Astrocyte (in vitro differentiated cells and primary cell): ENCODE results near the gene BBS12. TPM values are rescaled to one million over a fixed set of nuclear protein-coding genes. Genes with fewer than 3 reads are reported as not detected.

Source experiments
- DNase-seq: peaks from one replicate; pipeline ENCODE4 v3.0.0-alpha.2; 2010; ENCODE audit warnings: low read depth
- FAIRE-seq: peaks from 2 replicates; lab custom pipeline; 2011; peaks lifted over from hg19 to GRCh38; lab: Jason Lieb, UNC
- H2AFZ ChIP-seq: 2 replicates; pipeline ENCODE4 v1.6.0; 2012; ENCODE audit warnings: low read depth, low read length, inconsistent platforms
- H3K27ac ChIP-seq: 2 replicates; pipeline ENCODE4 v1.5.1; 2011; ENCODE audit warnings: low read depth, low read length, inconsistent platforms
- H3K27me3 ChIP-seq: 2 replicates; pipeline ENCODE4 v1.6.0; 2011; ENCODE audit warnings: low read length, inconsistent platforms; ENCODE audit not compliant: insufficient read depth
- H3K36me3 ChIP-seq: 2 replicates; pipeline ENCODE4 v1.5.1; 2011; ENCODE audit warnings: low read length, inconsistent platforms; ENCODE audit not compliant: insufficient read depth
- H3K4me1 ChIP-seq: 2 replicates; pipeline ENCODE4 v1.5.1; 2011; ENCODE audit warnings: low read length, inconsistent platforms; ENCODE audit not compliant: insufficient read depth
- H3K4me2 ChIP-seq: 2 replicates; pipeline ENCODE4 v1.6.0; 2012; ENCODE audit warnings: low read length, inconsistent platforms
- H3K4me3 ChIP-seq: 2 replicates; pipeline ENCODE4 v1.5.1; 2011; ENCODE audit warnings: low read depth, mild to moderate bottlenecking, low read length, inconsistent platforms; ENCODE audit not compliant: insufficient read depth
- H3K79me2 ChIP-seq: 2 replicates; pipeline ENCODE4 v1.6.0; 2012; ENCODE audit warnings: mild to moderate bottlenecking, low read length, inconsistent platforms; ENCODE audit not compliant: insufficient read depth
- H3K9ac ChIP-seq: 2 replicates; pipeline ENCODE4 v1.6.0; 2012; ENCODE audit warnings: mild to moderate bottlenecking, low read length, inconsistent platforms
- H3K9me3 ChIP-seq: 2 replicates; pipeline ENCODE4 v1.5.1; 2012; ENCODE audit warnings: low read depth, mild to moderate bottlenecking, low read length, inconsistent platforms; ENCODE audit not compliant: insufficient read depth
- H4K20me1 ChIP-seq: 2 replicates; pipeline ENCODE4 v1.6.0; 2012; ENCODE audit warnings: low read length, inconsistent platforms; ENCODE audit not compliant: insufficient read depth
- H3K27ac Mint-ChIP-seq: one replicate; pipeline ENCODE4 v1.8.0; 2021; ENCODE audit warnings: mild to moderate bottlenecking, mixed read lengths; ENCODE audit not compliant: unreplicated experiment
- H3K27me3 Mint-ChIP-seq: one replicate; pipeline ENCODE4 v1.8.0; 2021; ENCODE audit warnings: low read depth, mixed read lengths; ENCODE audit not compliant: unreplicated experiment
- H3K36me3 Mint-ChIP-seq: one replicate; pipeline ENCODE4 v1.8.0; 2021; ENCODE audit warnings: low read depth, mixed read lengths; ENCODE audit not compliant: unreplicated experiment
- H3K4me1 Mint-ChIP-seq: one replicate; pipeline ENCODE4 v1.8.0; 2021; ENCODE audit warnings: low read depth, mixed read lengths; ENCODE audit not compliant: unreplicated experiment
- H3K4me3 Mint-ChIP-seq: one replicate; pipeline ENCODE4 v1.8.0; 2021; ENCODE audit warnings: mild to moderate bottlenecking, moderate library complexity, mixed read lengths; ENCODE audit not compliant: unreplicated experiment
- H3K9me3 Mint-ChIP-seq: one replicate; pipeline ENCODE4 v1.8.0; 2021; ENCODE audit warnings: mild to moderate bottlenecking, mixed read lengths; ENCODE audit not compliant: unreplicated experiment
- EZH2 ChIP-seq: IDR thresholded peaks from 2 replicates; pipeline ENCODE4 v1.6.1; 2012; ENCODE audit warnings: mild to moderate bottlenecking, low read length, inconsistent platforms; ENCODE audit not compliant: insufficient read depth
- total RNA-seq: library from RNA; stranded (reverse); gene quantifications from 2 replicates; pipeline ENCODE4 v1.2.1, GENCODE V29; 2021
- TF ChIP-seq, protein P1 (sequence below): IDR thresholded peaks from 2 replicates; pipeline ENCODE4 v1.5.1; 2011; ENCODE audit warnings: low read depth, mild to moderate bottlenecking, inconsistent platforms, low read length, moderate library complexity; ENCODE audit not compliant: insufficient read depth

The BBS12 gene
- total RNA-seq, 1 donor from 2014 or later: 4.7 TPM

DNA sequence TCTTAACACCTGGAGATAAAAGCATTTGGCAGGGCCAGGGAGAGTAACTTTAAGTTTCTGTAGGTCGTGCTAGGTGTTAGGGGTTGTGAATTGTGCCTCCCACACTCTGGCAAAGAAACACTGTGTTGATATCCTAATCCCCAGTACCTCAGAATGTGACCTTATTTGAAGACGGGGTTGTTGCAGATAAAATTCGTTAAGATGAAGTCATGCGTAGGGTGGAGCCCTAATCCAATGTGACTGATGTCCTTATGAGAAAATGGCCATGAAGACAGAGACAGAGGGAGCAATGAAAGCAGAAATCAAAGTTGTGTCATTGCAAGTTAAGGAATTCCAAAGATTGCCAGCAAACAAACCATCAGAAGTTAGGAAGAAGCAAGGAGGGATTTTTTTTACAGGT is 40.5 kb upstream of the BBS12 start:
- no peak for FAIRE-seq
- no peak overlapping the region for H3K27ac Mint-ChIP-seq

DNA sequence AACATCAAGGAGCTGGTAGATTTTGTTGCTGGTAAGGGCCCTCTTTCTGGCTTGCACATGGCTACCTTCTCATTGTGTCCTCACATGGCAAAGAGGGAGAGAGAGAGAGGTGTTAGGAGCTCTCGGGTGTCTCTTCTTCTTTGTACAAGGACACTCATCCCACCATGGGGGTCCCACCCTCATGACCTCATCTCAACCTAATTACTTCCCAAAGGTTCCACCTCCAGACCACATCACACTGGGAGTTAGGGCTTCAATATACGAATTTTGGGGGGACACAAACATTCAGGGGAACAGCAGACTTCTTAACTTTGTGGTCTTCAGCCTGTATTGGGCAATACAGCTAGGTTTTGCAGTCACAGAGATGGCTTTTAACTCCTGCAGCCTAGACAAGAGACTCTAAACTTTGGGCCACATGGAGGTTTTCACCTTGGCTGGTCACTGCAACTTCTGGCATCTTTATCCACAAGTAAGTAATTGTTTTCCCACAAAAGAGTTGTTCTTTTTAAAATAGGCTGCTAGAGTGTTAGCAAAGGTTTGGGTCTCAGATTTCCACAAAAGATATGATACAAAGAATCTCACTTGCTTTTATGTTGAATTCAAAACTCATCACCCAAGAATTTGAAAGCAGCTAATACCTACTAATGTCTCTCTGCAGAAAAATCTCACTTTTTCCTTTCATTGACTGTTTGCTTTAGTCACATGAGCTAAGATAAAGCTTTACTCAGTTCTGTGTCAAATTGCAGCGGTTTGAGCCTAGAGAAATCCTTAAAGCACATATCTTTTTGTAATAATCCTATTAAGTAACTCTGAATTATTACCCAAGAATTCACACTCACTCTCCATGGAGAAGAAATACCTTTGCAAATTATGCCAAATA is 39.6 kb upstream of the BBS12 start:
- Mint-ChIP-seq H3K9me3 (no peaks in the 10 kb centered on the region), H3K4me3 (no peak overlapping the region), H3K4me1 (peaks cover 7% of the 10 kb centered on the region), H3K36me3 (no peaks in the 10 kb centered on the region), H3K27me3 (no peaks in the 10 kb centered on the region), H3K27ac (no peak overlapping the region)
- TF ChIP-seq EZH2: no peak
- TF ChIP-seq, protein P1, sequence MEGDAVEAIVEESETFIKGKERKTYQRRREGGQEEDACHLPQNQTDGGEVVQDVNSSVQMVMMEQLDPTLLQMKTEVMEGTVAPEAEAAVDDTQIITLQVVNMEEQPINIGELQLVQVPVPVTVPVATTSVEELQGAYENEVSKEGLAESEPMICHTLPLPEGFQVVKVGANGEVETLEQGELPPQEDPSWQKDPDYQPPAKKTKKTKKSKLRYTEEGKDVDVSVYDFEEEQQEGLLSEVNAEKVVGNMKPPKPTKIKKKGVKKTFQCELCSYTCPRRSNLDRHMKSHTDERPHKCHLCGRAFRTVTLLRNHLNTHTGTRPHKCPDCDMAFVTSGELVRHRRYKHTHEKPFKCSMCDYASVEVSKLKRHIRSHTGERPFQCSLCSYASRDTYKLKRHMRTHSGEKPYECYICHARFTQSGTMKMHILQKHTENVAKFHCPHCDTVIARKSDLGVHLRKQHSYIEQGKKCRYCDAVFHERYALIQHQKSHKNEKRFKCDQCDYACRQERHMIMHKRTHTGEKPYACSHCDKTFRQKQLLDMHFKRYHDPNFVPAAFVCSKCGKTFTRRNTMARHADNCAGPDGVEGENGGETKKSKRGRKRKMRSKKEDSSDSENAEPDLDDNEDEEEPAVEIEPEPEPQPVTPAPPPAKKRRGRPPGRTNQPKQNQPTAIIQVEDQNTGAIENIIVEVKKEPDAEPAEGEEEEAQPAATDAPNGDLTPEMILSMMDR: no peak
- Histone ChIP-seq H3K4me2 (no peak overlapping the region), H3K4me3 (no peak overlapping the region), H4K20me1 (no peaks in the 10 kb centered on the region), H3K9ac (no peak overlapping the region), H3K27ac (no peak overlapping the region), H2AFZ (no peak overlapping the region), H3K9me3 (no peaks in the 10 kb centered on the region), H3K79me2 (no peaks in the 10 kb centered on the region), H3K36me3 (no peaks in the 10 kb centered on the region), H3K27me3 (no peaks in the 10 kb centered on the region), H3K4me1 (peaks cover 5% of the 10 kb centered on the region)
- FAIRE-seq: peak; percentile 20
- DNase-seq: peak; percentile 56

More for the DNA sequence above, 40.5 kb upstream of the BBS12 start:
- no peak for DNase-seq
- Mint-ChIP-seq H3K4me3 (no peak overlapping the region), H3K36me3 (no peaks in the 10 kb centered on the region), H3K27me3 (no peaks in the 10 kb centered on the region), H3K4me1 (peaks cover 14% of the 10 kb centered on the region), H3K9me3 (no peaks in the 10 kb centered on the region)
- no peak overlapping the region for H2AFZ ChIP-seq
- H3K27ac ChIP-seq: no peak overlapping the region
- no peak overlapping the region for H3K9ac ChIP-seq
- H4K20me1 ChIP-seq: no peaks in the 10 kb centered on the region
- peaks cover 5% of the 10 kb centered on the region for H3K4me1 ChIP-seq
- no peaks in the 10 kb centered on the region for H3K27me3 ChIP-seq
- H3K4me3 ChIP-seq: no peak overlapping the region
- no peaks in the 10 kb centered on the region for H3K36me3 ChIP-seq
- no peaks in the 10 kb centered on the region for H3K79me2 ChIP-seq
- no peaks in the 10 kb centered on the region for H3K9me3 ChIP-seq
- no peak for TF ChIP-seq EZH2
- TF ChIP-seq, protein P1: no peak
- no peak overlapping the region for H3K4me2 ChIP-seq

DNA sequence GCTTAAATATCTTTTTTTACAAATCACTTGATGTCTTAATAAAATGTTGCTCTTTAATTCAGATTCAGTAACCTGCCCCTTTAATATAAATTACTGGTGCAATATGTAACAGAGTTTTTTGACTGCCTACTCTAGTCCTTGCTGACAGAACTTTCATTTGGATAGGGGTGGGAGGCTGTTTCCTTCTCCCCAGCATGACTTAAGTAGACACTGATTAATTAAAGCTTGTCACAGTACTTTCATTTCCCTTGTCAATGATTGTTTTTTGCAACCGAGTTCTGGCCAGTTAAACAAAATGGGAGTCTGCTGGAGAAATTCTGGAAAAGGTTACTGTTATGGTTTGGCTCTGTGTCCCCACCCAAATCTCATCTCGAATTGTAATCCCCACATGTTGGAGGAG is 37.3 kb upstream of the BBS12 start:
- Mint-ChIP-seq H3K4me1 (peaks cover 5% of the 10 kb centered on the region), H3K27ac (no peak overlapping the region), H3K9me3 (no peaks in the 10 kb centered on the region), H3K4me3 (no peak overlapping the region), H3K27me3 (no peaks in the 10 kb centered on the region), H3K36me3 (no peaks in the 10 kb centered on the region)
- Histone ChIP-seq H3K79me2 (no peaks in the 10 kb centered on the region), H4K20me1 (no peaks in the 10 kb centered on the region), H3K27me3 (no peaks in the 10 kb centered on the region), H2AFZ (no peak overlapping the region), H3K4me1 (peaks cover 5% of the 10 kb centered on the region), H3K9me3 (no peaks in the 10 kb centered on the region), H3K36me3 (no peaks in the 10 kb centered on the region), H3K4me3 (no peak overlapping the region), H3K4me2 (no peak overlapping the region), H3K9ac (no peak overlapping the region), H3K27ac (no peak overlapping the region)
- FAIRE-seq: no peak
- no peak for TF ChIP-seq EZH2
- TF ChIP-seq, protein P1: no peak
- DNase-seq: no peak
